ENCODE measurements around the gene COMMD8. TPM values are rescaled to one million over a fixed set of nuclear protein-coding genes. Genes with fewer than 3 reads are reported as not detected.
"Not testable (repeated sequence)": the region's sequence is repeated elsewhere in the genome, so short reads cannot be mapped to it uniquely, and the experiment has no call there.

The COMMD8 gene
- 13.8 TPM for total RNA-seq

- peak; percentile 95 for DNase-seq
Measured at GRCh38 chr4:47463235-47463956, at the start of gene COMMD8. TSS of gene COMMD8 (minus strand) at chr4:47463702. CDS start at chr4:47463651, 51 bp downstream.

- no peak for DNase-seq
Measured at GRCh38 chr4:47510506-47511143, 47.1 kb upstream of the COMMD8 start.

- DNase-seq, result no peak
Measured at GRCh38 chr4:47505666-47506065, 42.2 kb upstream of the COMMD8 start.

GRCh38 chr4:47505147-47505546 is 41.6 kb upstream of the COMMD8 start:
- no peak for DNase-seq

- DNase-seq, result no peak
Measured at GRCh38 chr4:47500776-47501175, 37.3 kb upstream of the COMMD8 start.

GRCh38 chr4:47499700-47500099 is 36.2 kb upstream of the COMMD8 start:
- DNase-seq, result no peak

GRCh38 chr4:47498899-47499298 is 35.4 kb upstream of the COMMD8 start:
- no peak for DNase-seq

- DNase-seq, result no peak
Measured at GRCh38 chr4:47494124-47494430, 30.6 kb upstream of the COMMD8 start.

- DNase-seq, result no peak
Measured at GRCh38 chr4:47493238-47494123, 30.0 kb upstream of the COMMD8 start.

GRCh38 chr4:47490550-47490949 is 27.0 kb upstream of the COMMD8 start:
- no peak for DNase-seq

GRCh38 chr4:47488706-47489105 is 25.2 kb upstream of the COMMD8 start:
- no peak for DNase-seq

GRCh38 chr4:47486727-47487126 is 23.2 kb upstream of the COMMD8 start:
- DNase-seq, result not testable (repeated sequence)

GRCh38 chr4:47486231-47486673 is 22.8 kb upstream of the COMMD8 start:
- no peak for DNase-seq

- DNase-seq, result no peak
Measured at GRCh38 chr4:47485768-47486167, 22.3 kb upstream of the COMMD8 start.

GRCh38 chr4:47485047-47485692 is 21.7 kb upstream of the COMMD8 start, which contains the start of gene ATP10D:
TSS of gene ATP10D (plus strand) at chr4:47485275. CDS start at chr4:47512541, 27,266 bp downstream.
- DNase-seq, result peak; percentile 95

GRCh38 chr4:47484168-47484567 is 20.7 kb upstream of the COMMD8 start:
- no peak for DNase-seq

- DNase-seq, result no peak
Measured at GRCh38 chr4:47483745-47484144, 20.2 kb upstream of the COMMD8 start.

- DNase-seq, result no peak
Measured at GRCh38 chr4:47482326-47482725, 18.8 kb upstream of the COMMD8 start.

GRCh38 chr4:47478804-47479203 is 15.3 kb upstream of the COMMD8 start:
- no peak for DNase-seq

- no peak for DNase-seq
Measured at GRCh38 chr4:47475411-47475810, 11.9 kb upstream of the COMMD8 start.

- DNase-seq, result no peak
Measured at GRCh38 chr4:47474799-47475198, 11.3 kb upstream of the COMMD8 start.

- DNase-seq, result no peak
Measured at GRCh38 chr4:47473141-47473750, 9.7 kb upstream of the COMMD8 start.
